ENCODE results near the gene PAPSS1.

The PAPSS1 gene

DNA sequence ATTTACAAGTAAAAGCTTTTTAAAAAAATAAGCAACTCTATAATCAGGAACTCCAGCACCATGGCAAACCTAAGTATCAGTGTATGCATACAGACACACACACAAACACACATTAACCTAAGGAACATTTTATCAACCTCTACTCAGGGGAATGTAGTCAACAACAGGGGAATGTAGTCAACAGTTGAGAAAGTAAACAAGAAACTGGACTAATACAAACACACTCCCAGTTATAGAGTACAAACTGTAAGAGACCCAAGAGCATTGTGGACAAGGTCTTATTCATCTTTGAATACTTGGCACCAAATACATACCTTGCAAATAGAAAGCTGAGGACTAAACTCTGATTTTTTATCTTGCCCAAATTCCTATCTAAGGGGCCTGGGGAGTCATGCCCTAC, 36.2 kb downstream of the PAPSS1 start:
- Histone ChIP-seq H3K4me2 (ENCODE audit: low read length) (no peak overlapping the region), H3F3A (ENCODE audit: control insufficient read depth, insufficient read depth) (peaks cover 2% of the 10 kb centered on the region; the same call in 1 of the 2 replicates), H3K27me3 (ENCODE audit: control insufficient read depth, low read length) (no peaks in the 10 kb centered on the region), H3K79me2 (ENCODE audit: control insufficient read depth, low read length) (no peaks in the 10 kb centered on the region), H3K27ac (ENCODE audit: low read depth, low read length) (no peak overlapping the region), H3K36me3 (ENCODE audit: control insufficient read depth, low read length) (peaks cover 25% of the 10 kb centered on the region), H3K4me1 (ENCODE audit: control insufficient read depth, low read length) (no peaks in the 10 kb centered on the region), H3K9me2 (replicated peaks; ENCODE audit: control insufficient read depth, low read length) (no peaks in the 10 kb centered on the region), H3K9me3 (ENCODE audit: control insufficient read depth, insufficient read depth, low read length) (no peaks in the 10 kb centered on the region), H3K4me3 (ENCODE audit: low read length) (no peak overlapping the region), H4K20me1 (ENCODE audit: control insufficient read depth, insufficient read depth, low read depth, low read length) (no peaks in the 10 kb centered on the region)
- no peak for TF ChIP-seq EZH2phosphoT487 (IDR thresholded peaks at IDR 0.05; ENCODE audit: borderline replicate concordance, low read length)
- TF ChIP-seq, protein P1, sequence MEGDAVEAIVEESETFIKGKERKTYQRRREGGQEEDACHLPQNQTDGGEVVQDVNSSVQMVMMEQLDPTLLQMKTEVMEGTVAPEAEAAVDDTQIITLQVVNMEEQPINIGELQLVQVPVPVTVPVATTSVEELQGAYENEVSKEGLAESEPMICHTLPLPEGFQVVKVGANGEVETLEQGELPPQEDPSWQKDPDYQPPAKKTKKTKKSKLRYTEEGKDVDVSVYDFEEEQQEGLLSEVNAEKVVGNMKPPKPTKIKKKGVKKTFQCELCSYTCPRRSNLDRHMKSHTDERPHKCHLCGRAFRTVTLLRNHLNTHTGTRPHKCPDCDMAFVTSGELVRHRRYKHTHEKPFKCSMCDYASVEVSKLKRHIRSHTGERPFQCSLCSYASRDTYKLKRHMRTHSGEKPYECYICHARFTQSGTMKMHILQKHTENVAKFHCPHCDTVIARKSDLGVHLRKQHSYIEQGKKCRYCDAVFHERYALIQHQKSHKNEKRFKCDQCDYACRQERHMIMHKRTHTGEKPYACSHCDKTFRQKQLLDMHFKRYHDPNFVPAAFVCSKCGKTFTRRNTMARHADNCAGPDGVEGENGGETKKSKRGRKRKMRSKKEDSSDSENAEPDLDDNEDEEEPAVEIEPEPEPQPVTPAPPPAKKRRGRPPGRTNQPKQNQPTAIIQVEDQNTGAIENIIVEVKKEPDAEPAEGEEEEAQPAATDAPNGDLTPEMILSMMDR (IDR thresholded peaks at IDR 0.05; ENCODE audit: low read depth, low read length, poor library complexity, severe bottlenecking): no peak

DNA sequence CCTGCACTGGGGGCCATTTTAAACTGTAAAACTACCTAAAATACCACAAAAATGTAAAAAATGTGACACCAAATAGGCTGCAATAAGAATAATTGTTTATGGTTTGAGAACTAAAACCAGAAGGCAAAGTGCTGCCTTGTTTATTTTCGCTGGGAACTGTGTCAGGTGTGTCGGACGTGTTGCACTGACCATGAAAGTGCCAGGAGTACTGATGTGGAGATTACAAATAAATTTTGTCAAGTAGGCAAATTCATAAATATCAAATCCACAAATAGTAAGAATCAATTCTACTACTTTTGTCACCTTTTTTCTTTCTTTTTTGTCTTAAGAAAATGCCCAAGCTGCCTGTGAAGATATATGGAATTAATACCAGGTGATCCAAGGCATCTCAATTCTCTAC, 37.7 kb downstream of the PAPSS1 start:
- no peaks in the 10 kb centered on the region for H3K9me3 ChIP-seq (ENCODE audit: control insufficient read depth, insufficient read depth, low read length)
- H4K20me1 ChIP-seq (ENCODE audit: control insufficient read depth, insufficient read depth, low read depth, low read length): no peaks in the 10 kb centered on the region
- H3K4me1 ChIP-seq (ENCODE audit: control insufficient read depth, low read length): no peaks in the 10 kb centered on the region
- H3K4me2 ChIP-seq (ENCODE audit: low read length): no peak overlapping the region
- peaks cover 2% of the 10 kb centered on the region; the same call in 1 of the 2 replicates for H3F3A ChIP-seq (ENCODE audit: control insufficient read depth, insufficient read depth)
- no peak overlapping the region for H3K27ac ChIP-seq (ENCODE audit: low read depth, low read length)
- H3K79me2 ChIP-seq (ENCODE audit: control insufficient read depth, low read length): no peaks in the 10 kb centered on the region
- peaks cover 32% of the 10 kb centered on the region for H3K36me3 ChIP-seq (ENCODE audit: control insufficient read depth, low read length)
- no peaks in the 10 kb centered on the region for H3K9me2 ChIP-seq (replicated peaks; ENCODE audit: control insufficient read depth, low read length)
- no peaks in the 10 kb centered on the region for H3K27me3 ChIP-seq (ENCODE audit: control insufficient read depth, low read length)
- TF ChIP-seq, protein P1 (IDR thresholded peaks at IDR 0.05; ENCODE audit: low read depth, low read length, poor library complexity, severe bottlenecking): no peak
- TF ChIP-seq EZH2phosphoT487 (IDR thresholded peaks at IDR 0.05; ENCODE audit: borderline replicate concordance, low read length): no peak
- no peak overlapping the region for H3K4me3 ChIP-seq (ENCODE audit: low read length)

DNA sequence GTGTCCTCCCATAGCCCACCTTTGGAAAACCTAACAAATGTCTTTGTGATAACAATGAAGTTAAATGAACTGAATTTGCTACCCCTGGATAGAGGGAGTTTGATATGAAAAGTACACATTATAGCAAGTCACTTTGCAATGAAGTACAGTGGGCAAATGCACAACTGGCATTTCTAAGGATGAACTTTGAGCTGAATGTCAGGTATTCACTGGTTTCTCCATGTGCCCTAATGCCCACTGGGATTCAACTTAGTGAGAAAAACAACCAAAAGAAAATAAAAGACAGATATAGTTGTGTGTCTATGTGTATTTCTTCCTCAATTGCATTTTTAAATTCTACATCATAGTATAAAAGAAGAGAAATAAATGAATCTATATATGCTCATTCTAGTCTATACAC, 51.0 kb downstream of the PAPSS1 start:
- no peaks in the 10 kb centered on the region for H3K9me2 ChIP-seq (replicated peaks; ENCODE audit: control insufficient read depth, low read length)
- no peak overlapping the region for H3K4me3 ChIP-seq (ENCODE audit: low read length)
- no peaks in the 10 kb centered on the region for H3F3A ChIP-seq (ENCODE audit: control insufficient read depth, insufficient read depth)
- TF ChIP-seq, protein P1 (IDR thresholded peaks at IDR 0.05; ENCODE audit: low read depth, low read length, poor library complexity, severe bottlenecking): no peak
- TF ChIP-seq EZH2phosphoT487 (IDR thresholded peaks at IDR 0.05; ENCODE audit: borderline replicate concordance, low read length): no peak
- no peak overlapping the region for H3K27ac ChIP-seq (ENCODE audit: low read depth, low read length)
- no peaks in the 10 kb centered on the region for H3K9me3 ChIP-seq (ENCODE audit: control insufficient read depth, insufficient read depth, low read length)
- no peaks in the 10 kb centered on the region for H3K27me3 ChIP-seq (ENCODE audit: control insufficient read depth, low read length)
- H3K4me2 ChIP-seq (ENCODE audit: low read length): no peak overlapping the region
- no peaks in the 10 kb centered on the region for H3K36me3 ChIP-seq (ENCODE audit: control insufficient read depth, low read length)
- H3K79me2 ChIP-seq (ENCODE audit: control insufficient read depth, low read length): no peaks in the 10 kb centered on the region
- no peaks in the 10 kb centered on the region for H4K20me1 ChIP-seq (ENCODE audit: control insufficient read depth, insufficient read depth, low read depth, low read length)
- H3K4me1 ChIP-seq (ENCODE audit: control insufficient read depth, low read length): no peaks in the 10 kb centered on the region

DNA sequence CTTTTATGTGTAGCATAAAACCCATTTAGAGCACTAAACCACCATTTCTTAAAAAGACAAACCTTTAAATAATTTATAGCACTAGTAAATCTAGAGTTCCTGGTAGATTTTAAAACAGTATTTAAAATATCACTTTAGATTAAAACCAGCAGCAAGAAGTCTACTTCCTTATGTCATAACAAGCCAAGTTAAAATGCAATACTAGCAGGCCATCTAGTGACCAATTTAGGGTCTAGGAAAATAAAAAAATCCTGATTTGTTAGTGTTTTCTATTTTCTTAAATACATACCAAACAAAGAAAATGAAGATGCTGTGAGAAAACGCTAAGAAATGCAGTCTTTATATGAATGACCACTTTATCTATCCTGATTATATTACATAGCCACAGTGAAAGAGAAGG, 53.9 kb downstream of the PAPSS1 start:
- Histone ChIP-seq H3K27me3 (ENCODE audit: control insufficient read depth, low read length) (no peaks in the 10 kb centered on the region), H3K4me3 (ENCODE audit: low read length) (no peak overlapping the region), H3F3A (ENCODE audit: control insufficient read depth, insufficient read depth) (no peaks in the 10 kb centered on the region), H3K4me2 (ENCODE audit: low read length) (no peak overlapping the region), H3K79me2 (ENCODE audit: control insufficient read depth, low read length) (no peaks in the 10 kb centered on the region), H3K9me2 (replicated peaks; ENCODE audit: control insufficient read depth, low read length) (no peaks in the 10 kb centered on the region), H4K20me1 (ENCODE audit: control insufficient read depth, insufficient read depth, low read depth, low read length) (no peaks in the 10 kb centered on the region), H3K9me3 (ENCODE audit: control insufficient read depth, insufficient read depth, low read length) (no peaks in the 10 kb centered on the region), H3K27ac (ENCODE audit: low read depth, low read length) (no peak overlapping the region), H3K36me3 (ENCODE audit: control insufficient read depth, low read length) (no peaks in the 10 kb centered on the region), H3K4me1 (ENCODE audit: control insufficient read depth, low read length) (no peaks in the 10 kb centered on the region)
- TF ChIP-seq, protein P1 (IDR thresholded peaks at IDR 0.05; ENCODE audit: low read depth, low read length, poor library complexity, severe bottlenecking): peak; percentile 40
- TF ChIP-seq EZH2phosphoT487 (IDR thresholded peaks at IDR 0.05; ENCODE audit: borderline replicate concordance, low read length): no peak

Data from DOHH2 (cell line).